Calu3 (cell line): Measurements from ENCODE around the gene SAMD8. TPM values are rescaled to one million over a fixed set of nuclear protein-coding genes. Genes with fewer than 3 reads are reported as not detected.

Experiments used
- Bru-seq: library from RNA; stranded (reverse); fragments of 400-500 nt; gene quantifications from one replicate; lab custom pipeline; 2021; lab: Mats Ljungman, UMichigan
- BruChase-seq, 2 experiments: library from RNA; stranded (reverse); fragments of 400-500 nt; gene quantifications; one replicate each; lab custom pipeline; 2021; lab: Mats Ljungman, UMichigan
- BruUV-seq: library from RNA; stranded (reverse); fragments of 400-500 nt; replicated peaks from 2 replicates; lab custom pipeline; 2021; lab: Mats Ljungman, UMichigan
- CTCF ChIA-PET: fragments of 300-600 bp; sonication (Branson Sonifier 250); formaldehyde crosslinking; loops from one replicate; lab custom pipeline; 2022; ENCODE audit warnings: antibody characterized with exemption; lab: Charles Lee
- DNase-seq: peaks from one replicate; pipeline ENCODE4 v3.0.0; 2022
- H3K27ac Mint-ChIP-seq: one replicate; pipeline ENCODE4 v1.8.0; 2022; ENCODE audit warnings: mixed read lengths; ENCODE audit not compliant: unreplicated experiment
- H3K27me3 Mint-ChIP-seq: one replicate; pipeline ENCODE4 v1.8.0; 2022; ENCODE audit warnings: mixed read lengths; ENCODE audit not compliant: unreplicated experiment
- H3K36me3 Mint-ChIP-seq: one replicate; pipeline ENCODE4 v1.8.0; 2022; ENCODE audit warnings: mild to moderate bottlenecking, moderate library complexity, mixed read lengths; ENCODE audit not compliant: insufficient read depth, unreplicated experiment
- H3K4me1 Mint-ChIP-seq: one replicate; pipeline ENCODE4 v1.8.0; 2022; ENCODE audit warnings: mild to moderate bottlenecking, low read depth, mixed read lengths; ENCODE audit not compliant: unreplicated experiment
- H3K4me3 Mint-ChIP-seq: one replicate; pipeline ENCODE4 v1.8.0; 2022; ENCODE audit warnings: mild to moderate bottlenecking, low read depth, moderate library complexity, mixed read lengths; ENCODE audit not compliant: unreplicated experiment
- H3K9me3 Mint-ChIP-seq: one replicate; pipeline ENCODE4 v1.8.0; 2022; ENCODE audit warnings: low read depth, mixed read lengths; ENCODE audit not compliant: unreplicated experiment
- CTCF ChIP-seq: fragments of 200-600 bp; IDR thresholded peaks from one replicate; pipeline ENCODE4 v1.8.0; 2022; ENCODE audit warnings: antibody characterized with exemption; ENCODE audit not compliant: unreplicated experiment
- intact Hi-C: fragments of 100-400 bp; cut with micrococcal nuclease; formaldehyde crosslinking; loops from one replicate; pipeline ENCODE4 v1.10.0; 2022; ENCODE audit not compliant: unreplicated experiment
- long read RNA-seq: library from polyadenylated mRNA; stranded (forward); transcript quantifications from one replicate; pipeline ENCODE4 v2.0.0, GENCODE V29; 2022
- total RNA-seq: library from RNA; stranded (reverse); gene quantifications from 2 replicates; pipeline ENCODE4 v1.2.3, GENCODE V29; 2022

Gene SAMD8
- 19.5 and 19.9 TPM in 2 replicates for total RNA-seq
- percentile 79 among the genes with signal in this experiment for Bru-seq, nascent RNA
- BruChase-seq, experiment 1, labeled RNA remaining after a 6-hour chase = percentile 80 among the genes with signal in this experiment
- percentile 82 among the genes with signal in this experiment for BruChase-seq, experiment 2, labeled RNA remaining after a 2-hour chase
- long read RNA-seq, partial matches to known transcripts = 0 of 4 reads
- long read RNA-seq, other reads (novel, unspliced or antisense) = 3 of 4 reads

- CTCF ChIA-PET = interaction anchor here (0.8 to 1.0 kb wide), 2 partner anchors 27 to 48 kb away, joined by 3 read pairs; no protein-coding TSS in a partner anchor
- H3K36me3 Mint-ChIP-seq = peaks cover 26% of the 10 kb centered on the region
- no peaks in the 10 kb centered on the region for H3K9me3 Mint-ChIP-seq
- intact Hi-C loops = no loop called here
- peak; percentile 73 for TF ChIP-seq CTCF
- H3K4me3 Mint-ChIP-seq = peak within 1 kb of the TSS; percentile 84
- peak; percentile 99 for DNase-seq
- no peaks in the 10 kb centered on the region for H3K27me3 Mint-ChIP-seq
- no TSS peak for BruUV-seq
- peaks cover 30% of the 10 kb centered on the region for H3K4me1 Mint-ChIP-seq
- peak within 1 kb of the TSS; percentile 88 for H3K27ac Mint-ChIP-seq
These were observed at the start of gene SAMD8 for GRCh38 chr10:75111365-75111906. Gene SAMD8 (plus strand): TSS chr10:75111656. CDS start chr10:75150529, 38,873 bp downstream.

DNA sequence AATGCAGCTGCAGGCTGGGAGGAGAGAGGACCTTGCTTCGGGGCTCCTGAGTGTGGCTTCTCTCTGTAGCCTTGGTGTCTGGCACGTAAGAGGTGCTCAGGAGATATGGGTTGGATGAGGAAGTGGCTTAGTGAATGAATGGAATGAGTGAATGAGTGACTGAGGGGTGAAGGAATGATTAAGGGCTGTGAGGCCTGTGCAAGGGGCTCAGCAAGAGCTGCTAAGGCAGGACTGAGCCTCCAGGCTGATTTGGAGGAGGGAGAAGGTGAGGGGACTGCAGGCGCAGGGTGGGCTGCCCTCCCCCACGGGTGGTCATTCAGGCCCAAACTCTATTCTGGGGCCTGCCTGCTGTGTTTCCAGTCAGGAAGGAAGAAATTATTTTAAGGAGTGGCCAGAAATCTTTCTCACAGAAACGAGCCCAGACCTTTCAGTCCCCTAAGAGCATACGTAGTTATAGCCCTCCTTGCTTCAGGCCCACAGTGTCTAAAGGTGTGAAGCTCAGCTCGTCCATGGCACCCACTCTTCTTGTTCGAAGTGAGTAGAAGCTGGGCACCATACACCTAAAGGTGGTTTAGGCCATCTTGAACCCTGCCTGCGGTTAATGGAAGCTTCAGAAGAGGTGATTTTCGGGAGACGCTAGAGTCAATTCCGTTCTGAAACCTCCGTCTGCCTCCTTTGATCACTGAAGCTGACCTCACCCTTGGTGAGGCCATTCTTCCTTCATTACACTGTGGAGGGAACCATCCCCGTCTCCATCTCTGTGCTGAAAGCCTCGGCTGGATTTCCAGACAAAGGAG is 49.5 kb upstream of the SAMD8 start:
- H3K4me3 Mint-ChIP-seq = no peak overlapping the region
- DNase-seq = no peak
- H3K36me3 Mint-ChIP-seq = no peaks in the 10 kb centered on the region
- H3K27ac Mint-ChIP-seq = no peak overlapping the region
- BruUV-seq = no TSS peak
- TF ChIP-seq CTCF = no peak
- intact Hi-C loops = no loop called here
- H3K27me3 Mint-ChIP-seq = no peaks in the 10 kb centered on the region
- CTCF ChIA-PET = no interaction called here
- no peaks in the 10 kb centered on the region for H3K9me3 Mint-ChIP-seq
- no peaks in the 10 kb centered on the region for H3K4me1 Mint-ChIP-seq

DNA sequence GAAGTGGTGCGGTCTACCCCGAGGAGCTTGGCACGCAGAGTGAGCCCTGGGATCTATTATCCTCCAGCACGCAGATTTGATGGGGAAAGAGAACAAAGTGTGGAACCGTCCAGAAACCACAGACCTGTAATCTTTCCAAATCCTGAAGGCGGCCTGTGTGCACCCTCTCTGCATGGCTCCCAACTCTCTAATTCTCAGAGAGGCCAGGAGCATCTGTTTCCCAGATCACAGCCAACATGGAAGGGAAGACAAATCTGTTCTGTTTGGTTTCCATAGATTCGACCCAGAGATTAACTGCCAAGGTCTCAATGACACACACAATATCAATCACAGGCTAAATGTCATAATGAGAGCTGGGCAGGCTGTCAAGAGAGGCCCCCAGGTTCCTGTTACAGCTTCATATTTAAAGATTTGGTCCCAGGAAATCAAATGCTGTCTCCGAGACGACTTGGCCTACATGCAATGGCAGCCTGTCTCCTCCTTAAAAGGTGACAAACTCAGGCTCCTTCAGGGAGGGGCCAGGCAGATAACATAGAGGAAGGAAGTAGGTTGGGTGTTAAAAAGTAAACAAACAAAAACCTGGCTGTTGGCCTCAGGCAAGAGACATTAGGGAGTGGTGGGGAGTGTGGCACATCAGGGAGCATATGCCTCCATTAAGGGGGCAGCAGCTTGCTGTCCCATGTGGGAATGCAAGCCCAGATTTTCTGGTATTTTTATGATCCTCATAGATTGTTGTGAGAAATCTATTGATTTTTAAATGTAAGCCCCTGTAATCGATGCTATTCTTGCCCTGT is 48.8 kb upstream of the SAMD8 start:
- H3K4me1 Mint-ChIP-seq = no peaks in the 10 kb centered on the region
- H3K27ac Mint-ChIP-seq = no peak overlapping the region
- no peaks in the 10 kb centered on the region for H3K36me3 Mint-ChIP-seq
- TF ChIP-seq CTCF = no peak
- intact Hi-C loops = no loop called here
- CTCF ChIA-PET = no interaction called here
- DNase-seq = no peak
- H3K27me3 Mint-ChIP-seq = no peaks in the 10 kb centered on the region
- H3K9me3 Mint-ChIP-seq = no peaks in the 10 kb centered on the region
- H3K4me3 Mint-ChIP-seq = no peak overlapping the region
- no TSS peak for BruUV-seq
